GM12891 (cell line): ENCODE data around the gene ZNF438.

Experiments used
- PAX5 ChIP-seq: IDR thresholded peaks from 2 replicates; pipeline ENCODE4 v1.6.1; 2011; ENCODE audit warnings: low read length, moderate library complexity, mild to moderate bottlenecking; ENCODE audit not compliant: insufficient read depth, severe bottlenecking
- POLR2A ChIP-seq: IDR thresholded peaks from 2 replicates; pipeline ENCODE4 v1.6.1; 2011; ENCODE audit warnings: low read depth, low read length, control low read depth
- POLR2AphosphoS5 ChIP-seq: IDR thresholded peaks from 2 replicates; pipeline ENCODE4 v1.6.1; 2011; ENCODE audit warnings: low read depth, low read length, control low read depth
- POU2F2 ChIP-seq: IDR thresholded peaks from 2 replicates; pipeline ENCODE4 v1.6.1; 2011; ENCODE audit warnings: low read depth, mild to moderate bottlenecking, control low read depth, low read length, moderate library complexity
- SPI1 ChIP-seq: IDR thresholded peaks from 2 replicates; pipeline ENCODE4 v1.6.1; 2011; ENCODE audit warnings: low read depth, low read length, control low read depth
- TAF1 ChIP-seq: IDR thresholded peaks from 2 replicates; pipeline ENCODE4 v1.6.1; 2011; ENCODE audit warnings: low read depth, low read length, control low read depth

- TF ChIP-seq POLR2AphosphoS5 (no peak), POLR2A (no peak), TAF1 (no peak), POU2F2 (no peak), SPI1 (no peak), PAX5 (no peak)
Measured at GRCh38 chr10:30820261-30820991, 211.2 kb downstream of the ZNF438 start.
